Panc1 (cell line): ENCODE data around the gene RNF128. TPM values are rescaled to one million over a fixed set of nuclear protein-coding genes. Genes with fewer than 3 reads are reported as not detected.

Source experiments
- ATAC-seq: fragments of 200-7000 bp; cut with Tn5 transposase; 2 replicates; pipeline ENCODE4 v1.9.1; 2020; ENCODE audit warnings: mild to moderate bottlenecking, moderate library complexity
- BruUV-seq: library from RNA; stranded (reverse); fragments of 400-500 nt; replicated peaks from 2 replicates; lab custom pipeline; 2021; lab: Mats Ljungman, UMichigan
- CTCF ChIA-PET: fragments of 300-600 bp; sonication (Branson Sonifier 250); formaldehyde crosslinking; loops from one replicate; lab custom pipeline; 2022; ENCODE audit warnings: antibody characterized with exemption; lab: Charles Lee
- POLR2A ChIA-PET: fragments of 300-600 bp; sonication (Branson Sonifier 250); formaldehyde crosslinking; loops from one replicate; lab custom pipeline; 2022; ENCODE audit warnings: antibody characterized with exemption; lab: Charles Lee
- DNase-seq: peaks from one replicate; pipeline ENCODE4 v3.0.0-alpha.2; 2010; ENCODE audit warnings: low read depth, low spot score
- H3K27ac ChIP-seq: 2 replicates; pipeline ENCODE4 v1.5.1; 2011; ENCODE audit warnings: mild to moderate bottlenecking, low read length, inconsistent platforms
- H3K27me3 ChIP-seq: fragments of 200-500 bp; sonication (Bioruptor generic); 2 replicates; pipeline ENCODE4 v1.6.0; 2014; ENCODE audit warnings: low read length, inconsistent platforms; ENCODE audit not compliant: control insufficient read depth, insufficient read depth
- H3K36me3 ChIP-seq: fragments of 200-500 bp; sonication (Bioruptor generic); 2 replicates; pipeline ENCODE4 v1.5.1; 2014; ENCODE audit warnings: inconsistent platforms, mild to moderate bottlenecking, low read length, moderate library complexity; ENCODE audit not compliant: control insufficient read depth, insufficient read depth
- H3K4me1 ChIP-seq: 2 replicates; pipeline ENCODE4 v1.5.1; 2011; ENCODE audit warnings: inconsistent platforms, mild to moderate bottlenecking, low read length, moderate library complexity; ENCODE audit not compliant: control insufficient read depth, insufficient read depth
- H3K4me3 ChIP-seq, 2 experiments: 2 replicates each; pipeline ENCODE4 v1.5.1; 2011 to 2012; ENCODE audit warnings: low read depth in 2 of 2, low read length in 2 of 2, mild to moderate bottlenecking in 2 of 2, inconsistent platforms in 1 of 2, moderate library complexity in 1 of 2
- H3K9me3 ChIP-seq: fragments of 200-500 bp; sonication (Bioruptor generic); 2 replicates; pipeline ENCODE4 v1.5.1; 2014; ENCODE audit warnings: low read depth, mild to moderate bottlenecking, inconsistent platforms, low read length, moderate library complexity; ENCODE audit not compliant: control insufficient read depth, insufficient read depth
- POLR2AphosphoS5 ChIP-seq: IDR thresholded peaks from 2 replicates; pipeline ENCODE4 v1.6.1; 2012; ENCODE audit warnings: mild to moderate bottlenecking, low read depth, low read length, moderate library complexity
- SIN3A ChIP-seq: IDR thresholded peaks from 2 replicates; pipeline ENCODE4 v1.6.1; 2012; ENCODE audit warnings: low read depth, mild to moderate bottlenecking, low read length, moderate library complexity, borderline replicate concordance; ENCODE audit not compliant: insufficient read depth
- TCF7L2 ChIP-seq: IDR thresholded peaks from 2 replicates; pipeline ENCODE4 v1.6.1; 2011; ENCODE audit warnings: mild to moderate bottlenecking, low read depth, low read length, inconsistent platforms
- in situ Hi-C: cut with HindIII; loops from 2 replicates; pipeline ENCODE4 v1.10.0; 2016; ENCODE audit warnings: low sequenced_read_pairs, low pct_unique_long_range_greater_than_20kb
- intact Hi-C: fragments of 100-400 bp; cut with micrococcal nuclease; formaldehyde crosslinking; loops from one replicate; pipeline ENCODE4 v1.10.0; 2022; ENCODE audit not compliant: unreplicated experiment
- total RNA-seq: library from RNA; stranded (reverse); gene quantifications from one replicate; pipeline ENCODE4 v1.2.1, GENCODE V29; 2021; ENCODE audit not compliant: unreplicated experiment
- TF ChIP-seq, protein P1 (sequence below), 2 experiments: IDR thresholded peaks; 2 replicates each; pipeline ENCODE4 v1.6.1; 2011 to 2012; ENCODE audit warnings: low read depth in 2 of 2, control low read depth in 1 of 2, low read length in 1 of 2, mild to moderate bottlenecking in 1 of 2, moderate library complexity in 1 of 2; ENCODE audit not compliant: insufficient read depth in 1 of 2
- TF ChIP-seq, protein P2 (sequence below): fragments of 450-650 bp; IDR thresholded peaks from 2 replicates; pipeline ENCODE4 v1.5.1; 2017; ENCODE audit warnings: mild to moderate bottlenecking

Gene RNF128
- total RNA-seq, 1 experiment from 2014 or later, result 5.0 TPM

DNA sequence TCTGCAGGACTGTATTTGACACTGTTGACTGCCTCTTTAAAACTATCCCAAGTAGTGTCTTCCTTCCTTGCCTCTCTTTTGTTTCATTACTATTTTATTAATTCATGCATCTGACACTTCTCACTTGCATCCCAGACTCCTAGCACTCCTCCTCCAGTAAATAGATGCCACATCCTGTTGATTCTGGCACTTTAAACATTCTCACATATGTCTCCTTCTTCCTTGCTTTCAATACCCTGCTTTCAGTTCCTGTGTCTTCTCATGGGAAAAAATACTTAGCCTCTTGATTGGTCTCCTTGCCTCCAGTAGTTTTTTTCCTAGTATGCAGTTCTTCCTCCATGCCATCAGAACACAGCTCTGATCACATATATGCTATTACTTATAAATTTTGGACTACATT, 5.1 kb downstream of the RNF128 start:
- ChIA-PET CTCF (no interaction called here), POLR2A (no interaction called here)
- TF ChIP-seq POLR2AphosphoS5, result no peak
- TF ChIP-seq, protein P1, sequence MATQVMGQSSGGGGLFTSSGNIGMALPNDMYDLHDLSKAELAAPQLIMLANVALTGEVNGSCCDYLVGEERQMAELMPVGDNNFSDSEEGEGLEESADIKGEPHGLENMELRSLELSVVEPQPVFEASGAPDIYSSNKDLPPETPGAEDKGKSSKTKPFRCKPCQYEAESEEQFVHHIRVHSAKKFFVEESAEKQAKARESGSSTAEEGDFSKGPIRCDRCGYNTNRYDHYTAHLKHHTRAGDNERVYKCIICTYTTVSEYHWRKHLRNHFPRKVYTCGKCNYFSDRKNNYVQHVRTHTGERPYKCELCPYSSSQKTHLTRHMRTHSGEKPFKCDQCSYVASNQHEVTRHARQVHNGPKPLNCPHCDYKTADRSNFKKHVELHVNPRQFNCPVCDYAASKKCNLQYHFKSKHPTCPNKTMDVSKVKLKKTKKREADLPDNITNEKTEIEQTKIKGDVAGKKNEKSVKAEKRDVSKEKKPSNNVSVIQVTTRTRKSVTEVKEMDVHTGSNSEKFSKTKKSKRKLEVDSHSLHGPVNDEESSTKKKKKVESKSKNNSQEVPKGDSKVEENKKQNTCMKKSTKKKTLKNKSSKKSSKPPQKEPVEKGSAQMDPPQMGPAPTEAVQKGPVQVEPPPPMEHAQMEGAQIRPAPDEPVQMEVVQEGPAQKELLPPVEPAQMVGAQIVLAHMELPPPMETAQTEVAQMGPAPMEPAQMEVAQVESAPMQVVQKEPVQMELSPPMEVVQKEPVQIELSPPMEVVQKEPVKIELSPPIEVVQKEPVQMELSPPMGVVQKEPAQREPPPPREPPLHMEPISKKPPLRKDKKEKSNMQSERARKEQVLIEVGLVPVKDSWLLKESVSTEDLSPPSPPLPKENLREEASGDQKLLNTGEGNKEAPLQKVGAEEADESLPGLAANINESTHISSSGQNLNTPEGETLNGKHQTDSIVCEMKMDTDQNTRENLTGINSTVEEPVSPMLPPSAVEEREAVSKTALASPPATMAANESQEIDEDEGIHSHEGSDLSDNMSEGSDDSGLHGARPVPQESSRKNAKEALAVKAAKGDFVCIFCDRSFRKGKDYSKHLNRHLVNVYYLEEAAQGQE (IDR thresholded peaks at IDR 0.05; ENCODE audit: insufficient read depth in 1 of 2, low read depth in 2 of 2, low read length in 1 of 2), result no peak
- TF ChIP-seq TCF7L2, result no peak
- no peak for TF ChIP-seq SIN3A
- TF ChIP-seq, protein P2, sequence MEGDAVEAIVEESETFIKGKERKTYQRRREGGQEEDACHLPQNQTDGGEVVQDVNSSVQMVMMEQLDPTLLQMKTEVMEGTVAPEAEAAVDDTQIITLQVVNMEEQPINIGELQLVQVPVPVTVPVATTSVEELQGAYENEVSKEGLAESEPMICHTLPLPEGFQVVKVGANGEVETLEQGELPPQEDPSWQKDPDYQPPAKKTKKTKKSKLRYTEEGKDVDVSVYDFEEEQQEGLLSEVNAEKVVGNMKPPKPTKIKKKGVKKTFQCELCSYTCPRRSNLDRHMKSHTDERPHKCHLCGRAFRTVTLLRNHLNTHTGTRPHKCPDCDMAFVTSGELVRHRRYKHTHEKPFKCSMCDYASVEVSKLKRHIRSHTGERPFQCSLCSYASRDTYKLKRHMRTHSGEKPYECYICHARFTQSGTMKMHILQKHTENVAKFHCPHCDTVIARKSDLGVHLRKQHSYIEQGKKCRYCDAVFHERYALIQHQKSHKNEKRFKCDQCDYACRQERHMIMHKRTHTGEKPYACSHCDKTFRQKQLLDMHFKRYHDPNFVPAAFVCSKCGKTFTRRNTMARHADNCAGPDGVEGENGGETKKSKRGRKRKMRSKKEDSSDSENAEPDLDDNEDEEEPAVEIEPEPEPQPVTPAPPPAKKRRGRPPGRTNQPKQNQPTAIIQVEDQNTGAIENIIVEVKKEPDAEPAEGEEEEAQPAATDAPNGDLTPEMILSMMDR, result no peak
- Histone ChIP-seq H3K4me1 (no peaks in the 10 kb centered on the region), H3K9me3 (no peaks in the 10 kb centered on the region), H3K27ac (no peak overlapping the region), H3K36me3 (no peaks in the 10 kb centered on the region), H3K4me3 (no peak overlapping the region), H3K27me3 (no peaks in the 10 kb centered on the region)
- DNase-seq (no peak), ATAC-seq (no peak)
- in situ Hi-C loops, result no loop called here
- intact Hi-C loops, result no loop called here
- BruUV-seq, result no TSS peak

DNA sequence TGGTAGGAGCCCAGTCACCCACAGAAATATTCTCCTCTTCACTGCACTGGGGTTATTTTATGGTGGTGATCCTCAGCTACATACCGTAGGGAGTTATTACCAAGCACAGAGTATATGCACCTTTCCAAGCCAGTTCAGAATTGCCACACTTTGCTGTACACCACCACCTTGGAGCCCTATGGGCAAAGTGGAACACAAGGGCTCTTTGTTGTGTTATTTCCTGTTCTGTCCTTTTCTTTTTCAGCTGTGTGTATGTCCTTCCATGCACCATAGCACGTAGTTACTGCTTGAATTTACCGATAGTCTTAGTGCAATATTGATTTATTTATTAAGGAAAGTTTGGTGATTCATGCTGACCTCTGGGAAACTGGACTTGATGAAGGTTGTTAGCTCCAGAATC, 8.3 kb downstream of the RNF128 start:
- Histone ChIP-seq H3K9me3 (no peaks in the 10 kb centered on the region), H3K4me1 (no peaks in the 10 kb centered on the region), H3K27ac (no peak overlapping the region), H3K27me3 (no peaks in the 10 kb centered on the region), H3K36me3 (no peaks in the 10 kb centered on the region), H3K4me3 (no peak overlapping the region)
- DNase-seq (no peak), ATAC-seq (no peak)
- in situ Hi-C loops (no loop called here), intact Hi-C loops (no loop called here)
- CTCF ChIA-PET, result interaction anchor here (0.6 kb wide), 1 partner anchor 217 kb away, joined by 3 read pairs; no protein-coding TSS in a partner anchor
- TF ChIP-seq POLR2AphosphoS5, result no peak
- TF ChIP-seq, protein P2, result no peak
- no peak for TF ChIP-seq SIN3A
- TF ChIP-seq, protein P1 (IDR thresholded peaks at IDR 0.05; ENCODE audit: insufficient read depth in 1 of 2, low read depth in 2 of 2, low read length in 1 of 2), result no peak
- BruUV-seq, result no TSS peak
- POLR2A ChIA-PET, result no interaction called here
